Stimulated activated CD4-positive, alpha-beta T cell treated with anti-CD3 and anti-CD28 coated beads, TNF-alpha, amount 100 ng/mL, for 1 hour (primary cell): Measurements from ENCODE around the gene SPI1.

ENCODE experiments used
- DNase-seq, 3 donors: peaks; one replicate each; pipeline ENCODE4 v3.0.0-alpha.2; 2020; ENCODE audit warnings: low read depth in 3 of 3, low spot score in 1 of 3

Gene SPI1

GRCh38 chr11:47378010-47378835 lies at the start of gene SPI1:
Gene SPI1 (minus strand): TSS chr11:47378547. CDS start chr11:47378353, 194 bp downstream.
- DNase-seq = no peak

GRCh38 chr11:47426062-47426956 lies 48.0 kb upstream of the SPI1 start, which contains the start of gene PSMC3:
Gene PSMC3 (minus strand): TSS chr11:47426439. CDS start chr11:47426279, 160 bp downstream.
- peak; percentile 95 to 97 (median 96) for DNase-seq

DNA sequence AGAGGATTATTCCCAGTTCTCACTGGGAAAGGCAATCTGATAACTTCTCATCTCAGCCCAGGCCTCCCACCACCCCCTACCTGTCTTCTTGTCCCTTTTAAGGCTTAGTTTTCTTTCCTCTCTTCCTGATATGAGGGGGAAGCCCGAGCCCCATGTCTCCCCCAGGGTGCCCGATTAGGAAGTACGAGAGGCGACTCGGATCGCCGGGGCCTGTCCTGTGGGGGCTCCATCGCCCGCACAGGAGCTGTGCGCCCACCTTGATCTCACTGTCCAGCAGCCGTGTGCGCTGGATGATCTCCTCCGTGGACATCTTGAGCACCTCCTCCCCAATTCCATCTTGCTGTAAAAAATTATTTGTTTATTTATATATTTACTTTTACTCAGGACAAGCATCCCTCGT lies 47.3 kb upstream of the SPI1 start:
- DNase-seq = no peak

GRCh38 chr11:47418454-47419259 lies 40.3 kb upstream of the SPI1 start:
- DNase-seq = no peak

DNA sequence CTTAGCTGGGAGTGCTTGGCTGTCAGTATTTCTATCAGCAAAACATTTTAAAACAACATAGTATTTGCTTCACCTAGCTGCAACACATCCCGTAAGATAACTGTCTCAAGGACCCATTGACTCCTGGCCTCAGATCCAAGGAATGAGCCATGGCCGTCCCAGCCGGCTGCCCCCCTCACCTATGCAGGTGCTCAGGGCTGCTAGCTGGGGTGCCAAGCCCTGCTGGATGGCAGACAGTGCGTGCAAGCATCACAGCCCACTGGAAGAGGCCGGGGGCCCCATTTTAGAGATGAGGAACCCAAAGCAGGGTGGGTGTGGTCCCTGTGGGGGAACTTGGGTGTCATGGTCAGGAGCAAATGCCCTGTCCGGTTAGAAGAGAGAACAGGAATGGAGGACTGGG lies 39.4 kb upstream of the SPI1 start:
- DNase-seq = no peak

- no peak for DNase-seq
Observed at GRCh38 chr11:47415949-47416472, 37.7 kb upstream of the SPI1 start.

- DNase-seq = no peak
Observed at GRCh38 chr11:47415091-47415854, 36.9 kb upstream of the SPI1 start.

GRCh38 chr11:47414685-47415070 lies 36.3 kb upstream of the SPI1 start:
- DNase-seq = no peak

GRCh38 chr11:47413908-47414684 lies 35.7 kb upstream of the SPI1 start:
- DNase-seq = no peak

DNA sequence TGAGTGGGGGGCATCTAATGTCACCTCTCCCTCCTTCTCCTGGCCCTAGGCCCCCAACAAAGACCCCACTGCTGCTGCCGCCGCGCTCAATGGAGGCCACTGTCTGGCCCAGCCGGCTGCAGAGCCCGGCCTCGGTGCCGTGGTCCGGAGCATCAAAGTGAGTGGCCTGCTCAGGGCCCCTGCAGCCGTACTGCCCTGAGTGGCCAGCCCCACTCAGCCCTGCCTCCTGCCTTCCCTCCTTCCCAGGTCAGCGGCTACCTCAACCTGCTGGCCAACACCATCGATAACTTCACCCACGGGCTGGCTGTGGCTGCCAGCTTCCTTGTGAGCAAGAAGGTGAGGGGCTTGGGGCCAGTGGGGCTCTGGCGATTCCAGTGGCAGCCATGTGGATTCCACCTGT lies 35.0 kb upstream of the SPI1 start:
- no peak for DNase-seq

GRCh38 chr11:47411884-47412746 lies 33.8 kb upstream of the SPI1 start:
- DNase-seq = no peak

DNA sequence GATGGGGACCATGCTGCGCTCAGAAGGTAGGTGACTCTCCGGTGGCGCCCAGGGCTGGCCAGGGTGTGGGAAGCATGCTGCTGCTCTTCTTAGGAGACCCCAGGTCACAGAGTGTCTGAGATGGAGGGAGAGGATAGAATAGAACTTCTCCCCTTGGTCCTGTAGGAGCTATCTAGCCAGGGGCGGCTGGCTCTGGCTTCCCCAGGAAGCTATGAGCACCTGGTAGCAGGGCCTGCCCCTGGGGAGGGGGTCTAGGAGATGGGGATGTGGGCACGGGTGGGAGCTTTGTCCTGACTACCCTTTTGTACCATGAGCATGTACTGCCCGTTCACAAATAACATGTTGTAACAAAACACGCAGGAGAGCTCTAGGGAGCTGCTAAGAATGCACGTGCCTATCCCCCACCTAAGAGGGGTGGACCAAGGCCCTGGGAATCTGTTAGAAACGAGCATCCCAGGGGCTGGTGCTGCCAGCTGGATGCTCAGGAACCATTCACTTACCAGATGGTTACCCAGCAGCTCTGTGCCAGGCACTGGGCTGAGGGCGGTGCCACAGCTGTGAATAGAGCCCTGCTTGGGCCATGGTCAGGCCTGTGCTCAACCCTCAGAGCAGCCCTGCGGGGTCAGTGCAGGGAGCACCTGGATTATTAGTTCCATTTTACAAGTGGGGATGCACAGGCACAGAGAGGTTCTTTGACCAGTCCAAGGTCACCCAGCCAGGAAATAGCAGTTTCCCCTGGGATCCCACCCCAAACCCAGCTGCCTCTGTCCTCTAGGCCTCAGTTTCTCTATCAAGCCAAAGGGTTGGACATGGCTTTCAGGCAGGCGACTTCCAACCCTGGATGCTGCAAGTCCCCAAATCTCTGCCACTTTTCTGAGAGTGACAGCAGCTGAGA lies 32.3 kb upstream of the SPI1 start:
- DNase-seq = no peak

GRCh38 chr11:47409440-47410369 lies 31.4 kb upstream of the SPI1 start:
- no peak for DNase-seq

- no peak for DNase-seq
Observed at GRCh38 chr11:47408598-47409439, 30.5 kb upstream of the SPI1 start.
